ES-I3 (cell line): ENCODE results near the gene THBS2.
"Not testable (repeated sequence)": the region's sequence is repeated elsewhere in the genome, so short reads cannot be mapped to it uniquely, and the experiment has no call there.

Experiments used
- H3K36me3 ChIP-seq: 2 replicates; pipeline ENCODE4 v1.6.1; 2013; ENCODE audit warnings: mild to moderate bottlenecking, low read length, control low read depth, moderate library complexity; ENCODE audit not compliant: insufficient read depth
- H3K4me1 ChIP-seq: 2 replicates; pipeline ENCODE4 v1.6.1; 2013; ENCODE audit warnings: mild to moderate bottlenecking, control low read depth, low read length; ENCODE audit not compliant: insufficient read depth
- H3K9ac ChIP-seq: 2 replicates; pipeline ENCODE4 v1.6.1; 2013; ENCODE audit warnings: low read depth, mild to moderate bottlenecking, low read length, moderate library complexity
- H3K9me3 ChIP-seq: 2 replicates; pipeline ENCODE4 v1.6.1; 2013; ENCODE audit warnings: mild to moderate bottlenecking, low read length, moderate library complexity; ENCODE audit not compliant: control insufficient read depth, insufficient read depth

The THBS2 gene

DNA sequence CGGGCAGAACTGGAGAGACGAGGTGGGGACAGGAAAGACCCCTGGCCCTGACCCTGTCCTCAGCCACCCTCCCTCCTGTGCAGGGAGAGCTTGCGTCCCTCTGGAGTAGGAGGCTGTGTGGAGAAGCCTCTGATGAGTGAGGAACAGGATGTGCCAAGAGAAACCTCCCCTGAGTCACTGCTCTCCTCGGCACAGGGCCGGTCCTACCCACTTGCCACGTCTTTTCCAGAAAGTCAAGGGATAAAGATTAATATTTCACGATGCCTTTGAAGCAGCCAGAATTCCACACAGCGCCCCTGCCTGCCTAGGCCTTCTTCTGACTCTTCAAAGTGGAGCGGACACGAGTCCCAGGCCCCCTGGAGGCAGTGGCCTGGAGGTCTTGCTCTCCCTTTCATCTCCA lies 34.9 kb upstream of the THBS2 start:
- Histone ChIP-seq H3K9me3 (no peaks in the 10 kb centered on the region), H3K9ac (no peak overlapping the region), H3K4me1 (no peaks in the 10 kb centered on the region; the same call in 1 of the 2 replicates), H3K36me3 (no peaks in the 10 kb centered on the region)

DNA sequence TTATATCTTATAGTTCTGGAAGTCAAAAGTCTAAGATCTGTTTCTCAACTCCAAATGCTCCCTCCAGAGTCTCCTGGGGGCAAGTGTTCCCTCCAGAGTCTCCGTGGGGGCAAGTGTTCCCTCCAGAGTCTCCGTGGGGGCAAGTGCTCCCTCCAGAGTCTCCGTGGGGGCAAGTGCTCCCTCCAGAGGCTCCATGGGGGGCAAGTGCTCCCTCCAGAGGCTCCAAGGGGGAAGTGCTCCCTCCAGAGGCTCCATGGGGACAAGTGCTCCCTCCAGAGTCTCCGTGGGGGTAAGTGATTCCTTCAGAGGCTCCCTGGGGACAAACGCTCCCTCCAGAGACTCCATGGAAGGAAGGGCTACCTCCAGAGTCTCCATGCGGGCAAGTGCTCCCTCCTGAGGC lies 34.0 kb upstream of the THBS2 start:
- no peaks in the 10 kb centered on the region for H3K36me3 ChIP-seq
- H3K9me3 ChIP-seq = no peaks in the 10 kb centered on the region
- H3K9ac ChIP-seq = no peak overlapping the region
- no peaks in the 10 kb centered on the region; the same call in 1 of the 2 replicates for H3K4me1 ChIP-seq

DNA sequence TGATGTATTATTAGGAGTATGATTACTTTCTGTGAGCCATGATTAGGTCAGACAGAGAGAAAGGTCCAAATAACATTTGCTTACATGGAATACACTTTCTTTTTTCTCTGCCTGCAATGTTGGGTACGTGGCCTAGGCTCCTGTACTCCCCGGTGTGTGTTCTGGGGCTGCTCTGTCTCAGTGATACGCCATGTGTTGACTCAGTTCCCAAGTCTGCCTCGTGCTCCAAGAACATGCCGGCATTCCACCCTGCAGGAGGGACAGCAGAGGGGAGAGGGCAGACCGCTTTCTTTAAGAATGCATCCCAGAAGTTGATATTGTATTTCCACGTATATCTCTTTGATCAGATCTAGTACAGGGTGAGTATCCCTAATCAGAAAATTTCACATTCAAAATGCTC lies 33.3 kb upstream of the THBS2 start:
- Histone ChIP-seq H3K36me3 (no peaks in the 10 kb centered on the region), H3K9ac (no peak overlapping the region), H3K4me1 (no peaks in the 10 kb centered on the region), H3K9me3 (no peaks in the 10 kb centered on the region)

- H3K4me1 ChIP-seq = no peaks in the 10 kb centered on the region
- no peaks in the 10 kb centered on the region for H3K36me3 ChIP-seq
- H3K9me3 ChIP-seq = no peaks in the 10 kb centered on the region
- no peak overlapping the region for H3K9ac ChIP-seq
Measured at GRCh38 chr6:169285165-169285564, 31.5 kb upstream of the THBS2 start.

- no peaks in the 10 kb centered on the region for H3K9me3 ChIP-seq
- no peaks in the 10 kb centered on the region for H3K36me3 ChIP-seq
- no peaks in the 10 kb centered on the region for H3K4me1 ChIP-seq
- H3K9ac ChIP-seq = no peak overlapping the region
Measured at GRCh38 chr6:169283924-169284323, 30.3 kb upstream of the THBS2 start.

DNA sequence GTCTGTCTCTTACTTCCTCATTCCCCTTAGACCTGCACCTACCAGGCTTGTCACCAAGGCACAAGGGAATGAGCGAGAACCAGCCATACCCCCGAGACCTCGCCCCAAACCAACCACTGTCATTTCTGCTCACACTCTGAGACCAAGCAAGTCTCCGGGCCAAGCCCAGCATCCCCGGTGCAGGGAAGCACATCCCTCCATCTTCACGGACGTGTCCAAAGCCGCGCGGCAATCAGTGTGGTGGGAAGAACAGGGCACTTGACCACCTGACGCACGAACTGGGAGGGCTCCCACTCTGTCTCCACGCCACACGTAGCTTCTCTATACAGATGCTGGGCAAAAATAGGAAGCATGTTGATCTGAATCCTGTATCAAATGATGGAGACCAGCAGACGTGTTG lies 28.4 kb upstream of the THBS2 start:
- Histone ChIP-seq H3K9ac (no peak overlapping the region), H3K4me1 (no peaks in the 10 kb centered on the region)

GRCh38 chr6:169277619-169278018 lies 24.0 kb upstream of the THBS2 start:
- Histone ChIP-seq H3K9ac (no peak overlapping the region), H3K36me3 (no peaks in the 10 kb centered on the region), H3K4me1 (no peaks in the 10 kb centered on the region), H3K9me3 (peaks cover 2% of the 10 kb centered on the region; the same call in 1 of the 2 replicates)

More for the DNA sequence above, 28.4 kb upstream of the THBS2 start:
- Histone ChIP-seq H3K36me3 (no peaks in the 10 kb centered on the region), H3K9me3 (no peaks in the 10 kb centered on the region; the same call in 1 of the 2 replicates)

GRCh38 chr6:169274781-169275180 lies 21.1 kb upstream of the THBS2 start:
- no peaks in the 10 kb centered on the region for H3K36me3 ChIP-seq
- no peak overlapping the region for H3K9ac ChIP-seq
- H3K9me3 ChIP-seq = peaks cover 2% of the 10 kb centered on the region; the same call in 1 of the 2 replicates
- peaks cover 4% of the 10 kb centered on the region; the same call in 1 of the 2 replicates for H3K4me1 ChIP-seq

DNA sequence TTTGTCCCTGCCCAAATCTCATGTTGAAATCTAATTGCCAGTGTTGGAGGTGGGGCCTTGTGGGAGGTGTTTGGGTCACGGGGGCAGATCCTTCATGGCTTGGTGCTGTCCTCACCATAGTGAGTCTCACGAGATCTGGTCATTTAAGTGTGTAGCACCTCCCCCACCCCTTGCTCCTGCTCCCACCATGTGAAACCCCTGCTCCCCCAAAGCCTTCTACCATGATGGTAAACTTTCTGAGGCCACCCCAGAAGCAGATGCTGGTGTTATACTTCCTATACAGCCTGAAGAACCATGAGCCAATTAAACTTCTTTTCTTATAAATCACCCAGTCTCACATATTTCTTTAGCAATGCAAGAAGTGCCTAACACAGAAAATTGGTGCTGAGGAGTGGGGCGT lies 19.9 kb upstream of the THBS2 start:
- H3K4me1 ChIP-seq = peaks cover 4% of the 10 kb centered on the region; the same call in 1 of the 2 replicates
- no peaks in the 10 kb centered on the region for H3K36me3 ChIP-seq
- H3K9ac ChIP-seq = no peak overlapping the region
- H3K9me3 ChIP-seq = peaks cover 2% of the 10 kb centered on the region; the same call in 1 of the 2 replicates

- H3K9me3 ChIP-seq = 0 out of 2 replicates have a peak, but pooled peaks cover 2% of the 10 kb centered on the region
- no peaks in the 10 kb centered on the region for H3K36me3 ChIP-seq
- peaks cover 4% of the 10 kb centered on the region; the same call in 1 of the 2 replicates for H3K4me1 ChIP-seq
- no peak overlapping the region for H3K9ac ChIP-seq
Measured at GRCh38 chr6:169271877-169272216, 18.2 kb upstream of the THBS2 start.

- Histone ChIP-seq H3K4me1 (peaks cover 4% of the 10 kb centered on the region; the same call in 1 of the 2 replicates), H3K36me3 (no peaks in the 10 kb centered on the region), H3K9ac (no peak overlapping the region), H3K9me3 (0 out of 2 replicates have a peak, but pooled peaks cover 2% of the 10 kb centered on the region)
Measured at GRCh38 chr6:169271158-169271876, 17.7 kb upstream of the THBS2 start.

DNA sequence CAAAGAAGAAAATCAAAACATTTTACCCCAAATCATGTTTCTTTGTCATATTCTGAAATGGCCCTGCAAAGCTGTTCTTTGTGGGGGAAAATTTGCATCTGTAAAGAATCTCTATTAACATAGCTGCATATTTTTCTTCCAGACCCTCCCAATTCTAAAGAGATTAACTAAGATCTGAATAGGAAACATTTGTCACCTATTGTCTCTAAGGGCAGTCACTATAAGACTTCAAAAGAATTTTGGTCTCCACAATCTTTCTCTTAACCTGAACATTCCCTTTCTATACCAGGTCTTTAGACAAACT lies 16.4 kb upstream of the THBS2 start:
- H3K9ac ChIP-seq, H3K4me1 ChIP-seq, H3K9me3 ChIP-seq, H3K36me3 ChIP-seq: not testable (repeated sequence)

DNA sequence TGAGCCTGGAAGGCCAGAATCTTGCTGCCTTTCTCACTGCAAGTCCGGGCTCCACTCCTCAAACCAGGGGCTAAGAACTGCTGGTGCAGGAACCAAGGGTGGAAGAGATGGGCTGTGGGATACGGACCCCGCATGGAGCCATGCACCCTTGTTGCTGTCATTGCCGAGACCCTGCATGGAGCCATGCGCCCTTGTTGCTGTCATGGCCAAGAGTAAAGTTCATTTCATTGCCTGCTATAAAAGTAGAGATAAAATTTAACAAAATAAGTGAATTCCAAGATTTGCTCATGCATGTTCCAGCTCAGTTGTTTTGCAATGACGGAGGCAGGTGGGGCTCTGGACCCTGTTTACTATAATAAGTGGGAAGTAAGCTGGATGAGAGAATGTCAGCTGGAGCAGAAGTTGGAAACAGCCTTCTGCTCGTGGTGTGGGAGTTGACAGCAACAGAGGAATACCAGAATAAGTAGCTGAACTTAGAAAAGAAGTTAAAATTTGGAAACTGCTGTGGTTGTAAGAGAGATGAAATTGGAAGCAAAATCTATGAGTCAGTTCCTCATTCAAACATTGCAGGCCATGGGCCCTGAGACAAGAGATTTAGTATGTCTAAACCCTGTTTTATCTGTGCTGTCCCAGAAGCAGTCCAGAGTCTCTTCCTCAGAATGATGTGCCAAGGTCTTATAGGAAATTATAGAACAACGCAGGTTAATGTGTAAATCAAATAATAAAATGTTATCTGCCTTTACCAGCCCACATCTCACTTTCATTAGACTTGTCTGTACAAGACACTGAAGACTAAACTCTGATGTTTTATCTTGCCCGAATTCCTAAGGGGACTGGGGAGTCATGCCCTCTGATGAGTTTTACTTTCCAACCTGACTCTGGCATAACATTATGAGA lies 15.8 kb upstream of the THBS2 start:
- Histone ChIP-seq H3K36me3 (no peaks in the 10 kb centered on the region), H3K9me3 (0 out of 2 replicates have a peak, but pooled peaks cover 2% of the 10 kb centered on the region), H3K9ac (no peak overlapping the region), H3K4me1 (peaks cover 4% of the 10 kb centered on the region; the same call in 1 of the 2 replicates)

GRCh38 chr6:169268276-169268675 lies 14.6 kb upstream of the THBS2 start:
- no peak overlapping the region for H3K9ac ChIP-seq
- H3K36me3 ChIP-seq = no peaks in the 10 kb centered on the region
- H3K9me3 ChIP-seq = no peaks in the 10 kb centered on the region
- H3K4me1 ChIP-seq = peaks cover 4% of the 10 kb centered on the region; the same call in 1 of the 2 replicates
